ENCODE results near the gene TLCD2.

Gene TLCD2

DNA sequence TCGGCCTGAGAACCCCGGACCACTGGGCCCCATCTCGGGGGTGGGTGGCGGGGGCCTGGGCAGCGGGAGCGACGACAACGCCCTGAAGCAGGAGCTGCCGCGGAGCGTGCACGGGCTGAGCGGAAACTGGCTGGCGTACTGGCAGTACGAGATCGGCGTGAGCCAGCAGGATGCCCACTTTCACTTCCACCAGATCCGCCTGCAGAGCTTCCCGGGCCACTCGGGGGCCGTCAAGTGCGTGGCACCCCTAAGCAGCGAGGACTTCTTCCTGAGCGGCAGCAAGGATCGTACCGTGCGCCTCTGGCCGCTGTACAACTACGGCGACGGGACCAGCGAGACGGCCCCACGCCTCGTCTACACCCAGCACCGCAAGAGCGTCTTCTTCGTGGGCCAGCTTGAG is 23.6 kb upstream of the TLCD2 start:
- H3K4me3 ChIP-seq (ENCODE audit: low read depth, low read length): no peak overlapping the region
- TF ChIP-seq, protein P1, sequence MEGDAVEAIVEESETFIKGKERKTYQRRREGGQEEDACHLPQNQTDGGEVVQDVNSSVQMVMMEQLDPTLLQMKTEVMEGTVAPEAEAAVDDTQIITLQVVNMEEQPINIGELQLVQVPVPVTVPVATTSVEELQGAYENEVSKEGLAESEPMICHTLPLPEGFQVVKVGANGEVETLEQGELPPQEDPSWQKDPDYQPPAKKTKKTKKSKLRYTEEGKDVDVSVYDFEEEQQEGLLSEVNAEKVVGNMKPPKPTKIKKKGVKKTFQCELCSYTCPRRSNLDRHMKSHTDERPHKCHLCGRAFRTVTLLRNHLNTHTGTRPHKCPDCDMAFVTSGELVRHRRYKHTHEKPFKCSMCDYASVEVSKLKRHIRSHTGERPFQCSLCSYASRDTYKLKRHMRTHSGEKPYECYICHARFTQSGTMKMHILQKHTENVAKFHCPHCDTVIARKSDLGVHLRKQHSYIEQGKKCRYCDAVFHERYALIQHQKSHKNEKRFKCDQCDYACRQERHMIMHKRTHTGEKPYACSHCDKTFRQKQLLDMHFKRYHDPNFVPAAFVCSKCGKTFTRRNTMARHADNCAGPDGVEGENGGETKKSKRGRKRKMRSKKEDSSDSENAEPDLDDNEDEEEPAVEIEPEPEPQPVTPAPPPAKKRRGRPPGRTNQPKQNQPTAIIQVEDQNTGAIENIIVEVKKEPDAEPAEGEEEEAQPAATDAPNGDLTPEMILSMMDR (IDR thresholded peaks at IDR 0.05; ENCODE audit: low read depth, low read length): no peak

DNA sequence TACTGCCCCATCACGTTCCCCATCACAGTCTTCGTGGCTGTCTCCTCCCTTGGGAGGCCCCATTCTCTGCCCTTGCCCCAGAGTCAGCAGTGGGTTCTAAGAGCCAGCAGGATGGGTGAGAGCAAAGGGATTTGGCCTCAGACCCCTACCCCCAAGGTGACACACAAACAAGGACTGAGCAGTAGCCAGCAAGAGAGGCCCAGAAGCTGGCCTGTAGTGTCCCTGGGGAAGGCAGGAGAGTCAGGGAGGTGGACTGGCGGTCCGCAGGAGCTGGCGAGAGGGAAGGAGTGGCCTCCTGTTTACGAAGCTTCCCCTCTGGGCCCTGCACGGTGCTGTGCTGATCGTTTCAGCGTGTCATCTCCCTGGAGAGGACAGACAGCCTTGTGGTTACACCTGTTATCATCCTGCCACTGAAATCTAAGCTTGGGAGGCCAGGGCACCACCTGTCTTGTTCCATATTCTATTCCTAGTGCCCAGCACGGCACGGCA is 22.7 kb upstream of the TLCD2 start:
- H3K4me3 ChIP-seq (ENCODE audit: low read depth, low read length): no peak overlapping the region
- TF ChIP-seq, protein P1 (IDR thresholded peaks at IDR 0.05; ENCODE audit: low read depth, low read length): no peak

DNA sequence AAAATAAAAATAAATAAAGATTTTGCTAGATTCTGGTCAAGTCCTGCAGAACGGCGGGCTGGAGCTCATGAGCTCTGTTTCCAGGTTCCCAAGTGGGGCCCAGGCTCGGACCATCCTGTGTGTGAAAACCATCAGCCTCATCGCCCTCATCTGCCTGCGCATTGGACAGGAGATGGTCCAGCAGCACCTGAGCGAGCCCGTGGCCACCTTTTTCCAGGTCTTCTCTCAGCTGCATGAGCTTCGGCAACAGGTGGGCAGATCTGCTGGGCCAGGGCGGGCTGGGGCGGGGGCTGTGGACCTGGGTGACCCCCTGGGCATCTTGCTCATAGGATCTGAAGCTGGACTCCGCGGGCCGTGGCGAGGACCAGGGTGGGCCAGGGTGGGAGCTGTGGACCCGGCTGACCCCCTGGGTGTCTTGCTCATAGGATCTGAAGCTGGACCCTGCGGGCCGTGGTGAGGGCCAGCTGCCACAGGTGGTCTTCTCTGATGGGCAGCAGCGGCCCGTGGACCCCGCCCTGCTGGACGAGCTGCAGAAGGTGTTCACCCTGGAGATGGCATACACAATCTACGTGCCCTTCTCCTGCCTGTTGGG is 22.2 kb upstream of the TLCD2 start:
- TF ChIP-seq, protein P1 (IDR thresholded peaks at IDR 0.05; ENCODE audit: low read depth, low read length): no peak

DNA sequence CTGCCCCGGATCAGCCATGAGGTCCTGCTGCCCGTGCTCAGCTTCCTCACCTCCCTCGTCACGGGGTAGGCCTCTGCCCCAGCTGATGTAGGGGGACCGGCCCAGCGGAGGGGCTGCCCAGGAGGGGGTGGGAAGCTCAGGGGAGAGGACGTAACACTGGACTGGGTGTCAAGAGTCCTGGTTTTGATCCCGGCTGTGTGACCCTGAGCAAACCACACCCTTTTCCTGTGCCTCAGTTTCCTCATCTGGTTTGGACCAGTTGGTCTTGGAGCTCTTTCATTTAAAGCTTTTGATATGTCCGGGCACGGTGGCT is 21.0 kb upstream of the TLCD2 start:
- TF ChIP-seq, protein P1 (IDR thresholded peaks at IDR 0.05; ENCODE audit: low read depth, low read length): no peak
- H3K4me3 ChIP-seq (ENCODE audit: low read depth, low read length): no peak overlapping the region

More for the DNA sequence above, 22.2 kb upstream of the TLCD2 start:
- no peak overlapping the region for H3K4me3 ChIP-seq (ENCODE audit: low read depth, low read length)

DNA sequence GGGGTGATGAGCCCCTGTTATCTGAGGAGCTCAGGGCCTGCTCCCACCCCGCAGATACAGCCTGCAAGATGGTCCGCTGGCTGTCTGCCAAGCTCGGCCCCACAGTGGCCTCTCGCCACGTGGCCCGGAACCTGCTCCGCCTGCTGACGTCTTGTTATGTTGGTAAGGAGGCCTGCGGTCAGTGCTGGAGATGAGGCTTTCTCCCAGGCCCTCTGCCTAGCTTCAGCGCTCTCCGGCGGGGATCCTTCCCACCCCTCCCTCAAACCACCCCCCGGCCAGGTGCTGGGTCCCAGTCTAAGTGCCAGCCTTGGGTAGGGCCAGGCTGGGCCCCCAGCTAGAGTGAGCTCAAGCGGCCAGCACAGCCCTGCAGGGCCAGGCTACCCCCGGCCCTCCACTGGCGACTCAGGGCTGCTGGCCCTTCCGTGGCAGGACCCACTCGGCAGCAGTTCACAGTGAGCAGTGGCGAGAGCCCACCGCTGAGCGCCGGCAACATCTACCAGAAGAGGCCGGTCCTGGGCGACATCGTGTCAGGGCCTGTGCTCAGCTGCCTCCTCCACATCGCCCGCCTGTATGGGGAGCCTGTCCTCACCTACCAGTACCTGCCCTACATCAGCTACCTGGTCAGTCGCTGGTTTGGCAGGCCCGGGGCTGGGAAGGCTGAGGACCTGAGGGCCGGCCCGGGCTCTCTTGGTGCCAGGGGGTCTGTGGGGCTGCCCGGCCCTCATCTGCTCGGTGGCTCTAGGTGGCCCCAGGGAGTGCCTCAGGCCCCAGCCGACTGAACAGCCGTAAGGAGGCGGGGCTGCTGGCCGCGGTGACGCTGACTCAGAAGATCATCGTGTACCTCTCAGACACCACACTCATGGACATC is 20.4 kb upstream of the TLCD2 start:
- TF ChIP-seq, protein P1 (IDR thresholded peaks at IDR 0.05; ENCODE audit: low read depth, low read length): no peak
- no peak overlapping the region for H3K4me3 ChIP-seq (ENCODE audit: low read depth, low read length)

DNA sequence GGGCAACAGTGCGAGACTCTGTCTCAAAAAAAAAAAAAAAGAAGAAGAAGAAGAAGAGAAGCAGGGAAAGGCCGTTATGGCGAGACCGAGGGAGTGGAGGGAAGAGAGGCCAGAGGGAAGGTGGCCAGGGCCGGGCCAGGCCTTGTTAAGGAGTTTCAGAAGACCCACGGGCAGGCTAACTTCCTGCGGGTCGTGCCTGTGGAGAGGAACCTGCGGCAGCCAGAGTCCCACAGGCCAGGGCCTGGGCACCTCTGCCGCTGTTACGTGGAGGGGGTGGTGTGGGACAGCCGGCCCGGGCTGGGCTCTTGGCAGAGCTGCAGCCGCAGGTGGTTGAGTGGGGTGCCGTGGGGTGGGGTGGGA is 19.8 kb upstream of the TLCD2 start:
- TF ChIP-seq, protein P1 (IDR thresholded peaks at IDR 0.05; ENCODE audit: low read depth, low read length): no peak
- H3K4me3 ChIP-seq (ENCODE audit: low read depth, low read length): no peak overlapping the region

Measured in WI38 (cell line).